NCI-H2029 (cell line): Measurements from ENCODE around the gene ACP3.

Source experiments
- DNase-seq: peaks from one replicate; lab custom pipeline; 2025; lab: John Stamatoyannopoulos, UW

ACP3 gene

DNA sequence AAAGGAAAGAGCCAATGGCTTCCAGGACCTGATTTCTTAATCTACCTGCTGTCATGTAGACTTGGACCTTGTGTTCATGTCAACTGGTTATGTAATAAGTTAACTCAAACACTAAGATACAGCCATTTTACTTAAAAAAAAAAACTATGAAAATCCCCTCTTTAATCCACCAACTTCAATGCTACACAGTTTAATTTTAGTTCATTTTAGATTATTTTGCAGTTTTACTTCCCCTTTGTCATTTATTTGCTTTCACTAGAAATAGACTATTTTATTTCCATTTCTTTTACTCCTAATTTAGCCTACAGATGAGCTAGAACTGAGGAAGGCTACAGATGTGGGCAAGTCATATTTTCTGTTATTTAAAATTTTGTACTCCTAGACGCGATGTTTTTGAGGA lies 89.4 kb downstream of the ACP3 start:
- DNase-seq, result no peak

DNA sequence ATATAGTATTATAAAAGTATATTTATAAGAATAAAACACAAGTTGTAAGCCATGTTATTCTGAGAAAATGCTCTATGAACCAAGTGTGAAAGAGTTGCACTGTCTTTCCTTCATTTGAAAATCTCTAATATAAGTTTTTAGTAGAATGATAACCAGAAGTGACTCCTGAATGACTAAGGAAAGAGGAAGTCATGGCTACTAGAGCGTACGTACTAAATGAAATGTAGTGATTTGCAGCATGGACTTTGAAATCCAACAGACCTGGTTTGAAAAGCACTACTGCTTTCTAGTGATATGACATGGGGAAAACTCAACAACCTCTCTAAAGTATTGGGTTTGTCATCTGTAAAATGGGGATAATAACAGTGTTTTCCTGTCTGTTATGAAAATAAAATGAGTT lies 89.8 kb downstream of the ACP3 start:
- DNase-seq, result no peak
